Measurements from ENCODE around the gene RGCC.
"Not testable (repeated sequence)": the region's sequence is repeated elsewhere in the genome, so short reads cannot be mapped to it uniquely, and the experiment has no call there.

Gene RGCC

GRCh38 chr13:41503356-41503755 lies 46.0 kb downstream of the RGCC start:
- Histone ChIP-seq H3K36me3 (ENCODE audit: insufficient read depth, low read length) (no peaks in the 10 kb centered on the region), H3K27me3 (ENCODE audit: insufficient read depth, low read length) (no peaks in the 10 kb centered on the region), H3K9ac (ENCODE audit: low read depth, low read length) (no peak overlapping the region), H3K9me3 (ENCODE audit: insufficient read depth, low read depth, low read length) (no peaks in the 10 kb centered on the region), H3K4me3 (ENCODE audit: low read length) (no peak overlapping the region), H3K4me1 (ENCODE audit: insufficient read depth, low read length) (no peaks in the 10 kb centered on the region), H3K27ac (ENCODE audit: low read depth, low read length) (no peak overlapping the region)
- WGBS = 91% methylated on average over 3 of the region's 3 CpGs

- not testable (repeated sequence) for H3K4me3 ChIP-seq (ENCODE audit: low read length)
Observed at GRCh38 chr13:41504657-41505056, 47.3 kb downstream of the RGCC start.

GRCh38 chr13:41505209-41505835 lies 48.0 kb downstream of the RGCC start:
- no peak overlapping the region for H3K27ac ChIP-seq (ENCODE audit: low read depth, low read length)
- H3K9ac ChIP-seq (ENCODE audit: low read depth, low read length) = no peak overlapping the region
- WGBS = 100% methylated on average over 1 of the region's 2 CpGs
- H3K27me3 ChIP-seq (ENCODE audit: insufficient read depth, low read length) = no peaks in the 10 kb centered on the region
- H3K36me3 ChIP-seq (ENCODE audit: insufficient read depth, low read length) = no peaks in the 10 kb centered on the region
- no peak overlapping the region for H3K4me3 ChIP-seq (ENCODE audit: low read length)
- no peaks in the 10 kb centered on the region for H3K4me1 ChIP-seq (ENCODE audit: insufficient read depth, low read length)
- H3K9me3 ChIP-seq (ENCODE audit: insufficient read depth, low read depth, low read length) = no peaks in the 10 kb centered on the region

More at GRCh38 chr13:41504657-41505056, 47.3 kb downstream of the RGCC start:
- H3K9me3 ChIP-seq (ENCODE audit: insufficient read depth, low read depth, low read length); H3K27me3 ChIP-seq (ENCODE audit: insufficient read depth, low read length); H3K4me1 ChIP-seq (ENCODE audit: insufficient read depth, low read length); H3K36me3 ChIP-seq (ENCODE audit: insufficient read depth, low read length); H3K27ac ChIP-seq (ENCODE audit: low read depth, low read length); H3K9ac ChIP-seq (ENCODE audit: low read depth, low read length): not testable (repeated sequence)

GRCh38 chr13:41506312-41506711 lies 49.0 kb downstream of the RGCC start:
- no peaks in the 10 kb centered on the region for H3K4me1 ChIP-seq (ENCODE audit: insufficient read depth, low read length)
- no peaks in the 10 kb centered on the region for H3K9me3 ChIP-seq (ENCODE audit: insufficient read depth, low read depth, low read length)
- no peaks in the 10 kb centered on the region for H3K36me3 ChIP-seq (ENCODE audit: insufficient read depth, low read length)
- no peak overlapping the region for H3K4me3 ChIP-seq (ENCODE audit: low read length)
- no peaks in the 10 kb centered on the region for H3K27me3 ChIP-seq (ENCODE audit: insufficient read depth, low read length)
- H3K27ac ChIP-seq (ENCODE audit: low read depth, low read length) = no peak overlapping the region
- no peak overlapping the region for H3K9ac ChIP-seq (ENCODE audit: low read depth, low read length)
- no CpG with 5 or more reads among the region's 1 CpG for WGBS

GRCh38 chr13:41509971-41510370 lies 52.6 kb downstream of the RGCC start:
- 84% methylated on average over 3 of the region's 3 CpGs for WGBS
- no peak overlapping the region for H3K9ac ChIP-seq (ENCODE audit: low read depth, low read length)
- no peak overlapping the region for H3K27ac ChIP-seq (ENCODE audit: low read depth, low read length)
- no peaks in the 10 kb centered on the region for H3K4me1 ChIP-seq (ENCODE audit: insufficient read depth, low read length)
- H3K36me3 ChIP-seq (ENCODE audit: insufficient read depth, low read length) = no peaks in the 10 kb centered on the region
- H3K4me3 ChIP-seq (ENCODE audit: low read length) = no peak overlapping the region
- H3K9me3 ChIP-seq (ENCODE audit: insufficient read depth, low read depth, low read length) = no peaks in the 10 kb centered on the region
- H3K27me3 ChIP-seq (ENCODE audit: insufficient read depth, low read length) = no peaks in the 10 kb centered on the region

- H3K27me3 ChIP-seq (ENCODE audit: insufficient read depth, low read length) = no peaks in the 10 kb centered on the region
- no peak overlapping the region for H3K27ac ChIP-seq (ENCODE audit: low read depth, low read length)
- no peaks in the 10 kb centered on the region for H3K4me1 ChIP-seq (ENCODE audit: insufficient read depth, low read length)
- H3K4me3 ChIP-seq (ENCODE audit: low read length) = no peak overlapping the region
- H3K36me3 ChIP-seq (ENCODE audit: insufficient read depth, low read length) = no peaks in the 10 kb centered on the region
- H3K9ac ChIP-seq (ENCODE audit: low read depth, low read length) = no peak overlapping the region
- H3K9me3 ChIP-seq (ENCODE audit: insufficient read depth, low read depth, low read length) = no peaks in the 10 kb centered on the region
- no CpG with 5 or more reads among the region's 1 CpG for WGBS
Observed at GRCh38 chr13:41511827-41512226, 54.5 kb downstream of the RGCC start.

- no peaks in the 10 kb centered on the region for H3K36me3 ChIP-seq (ENCODE audit: insufficient read depth, low read length)
- H3K4me1 ChIP-seq (ENCODE audit: insufficient read depth, low read length) = no peaks in the 10 kb centered on the region
- H3K9ac ChIP-seq (ENCODE audit: low read depth, low read length) = no peak overlapping the region
- H3K27ac ChIP-seq (ENCODE audit: low read depth, low read length) = no peak overlapping the region
- no peaks in the 10 kb centered on the region for H3K27me3 ChIP-seq (ENCODE audit: insufficient read depth, low read length)
- 93% methylated on average over 6 of the region's 9 CpGs for WGBS
- H3K4me3 ChIP-seq (ENCODE audit: low read length) = no peak overlapping the region
- H3K9me3 ChIP-seq (ENCODE audit: insufficient read depth, low read depth, low read length) = no peaks in the 10 kb centered on the region
Observed at GRCh38 chr13:41512441-41512840, 55.1 kb downstream of the RGCC start.

GRCh38 chr13:41513600-41513999 lies 56.2 kb downstream of the RGCC start:
- Histone ChIP-seq H3K4me1 (ENCODE audit: insufficient read depth, low read length) (no peaks in the 10 kb centered on the region), H3K4me3 (ENCODE audit: low read length) (no peak overlapping the region), H3K27ac (ENCODE audit: low read depth, low read length) (no peak overlapping the region), H3K9ac (ENCODE audit: low read depth, low read length) (no peak overlapping the region), H3K27me3 (ENCODE audit: insufficient read depth, low read length) (no peaks in the 10 kb centered on the region), H3K36me3 (ENCODE audit: insufficient read depth, low read length) (no peaks in the 10 kb centered on the region), H3K9me3 (ENCODE audit: insufficient read depth, low read depth, low read length) (no peaks in the 10 kb centered on the region)
- 95% methylated on average over 11 of the region's 11 CpGs for WGBS

GRCh38 chr13:41514853-41515395 lies 57.6 kb downstream of the RGCC start:
- 95% methylated on average over 7 of the region's 7 CpGs for WGBS
- Histone ChIP-seq H3K36me3 (ENCODE audit: insufficient read depth, low read length) (no peaks in the 10 kb centered on the region), H3K4me1 (ENCODE audit: insufficient read depth, low read length) (no peaks in the 10 kb centered on the region), H3K27ac (ENCODE audit: low read depth, low read length) (no peak overlapping the region), H3K9ac (ENCODE audit: low read depth, low read length) (no peak overlapping the region), H3K4me3 (ENCODE audit: low read length) (no peak overlapping the region), H3K27me3 (ENCODE audit: insufficient read depth, low read length) (no peaks in the 10 kb centered on the region), H3K9me3 (ENCODE audit: insufficient read depth, low read depth, low read length) (no peaks in the 10 kb centered on the region)

- WGBS = 90% methylated on average over 15 of the region's 15 CpGs
- no peak overlapping the region for H3K9ac ChIP-seq (ENCODE audit: low read depth, low read length)
- H3K27ac ChIP-seq (ENCODE audit: low read depth, low read length) = no peak overlapping the region
- no peaks in the 10 kb centered on the region for H3K9me3 ChIP-seq (ENCODE audit: insufficient read depth, low read depth, low read length)
- no peaks in the 10 kb centered on the region for H3K36me3 ChIP-seq (ENCODE audit: insufficient read depth, low read length)
- H3K4me1 ChIP-seq (ENCODE audit: insufficient read depth, low read length) = no peaks in the 10 kb centered on the region
- no peak overlapping the region for H3K4me3 ChIP-seq (ENCODE audit: low read length)
- H3K27me3 ChIP-seq (ENCODE audit: insufficient read depth, low read length) = no peaks in the 10 kb centered on the region
Observed at GRCh38 chr13:41515491-41516139, 58.3 kb downstream of the RGCC start.

GRCh38 chr13:41516166-41516565 lies 58.8 kb downstream of the RGCC start:
- H3K27ac ChIP-seq (ENCODE audit: low read depth, low read length) = no peak overlapping the region
- H3K27me3 ChIP-seq (ENCODE audit: insufficient read depth, low read length) = no peaks in the 10 kb centered on the region
- no peaks in the 10 kb centered on the region for H3K36me3 ChIP-seq (ENCODE audit: insufficient read depth, low read length)
- no peak overlapping the region for H3K4me3 ChIP-seq (ENCODE audit: low read length)
- no peak overlapping the region for H3K9ac ChIP-seq (ENCODE audit: low read depth, low read length)
- no peaks in the 10 kb centered on the region for H3K4me1 ChIP-seq (ENCODE audit: insufficient read depth, low read length)
- WGBS = 92% methylated on average over 3 of the region's 3 CpGs
- H3K9me3 ChIP-seq (ENCODE audit: insufficient read depth, low read depth, low read length) = no peaks in the 10 kb centered on the region
